ENCODE measurements around the gene TTC28. TPM values are rescaled to one million over a fixed set of nuclear protein-coding genes. Genes with fewer than 3 reads are reported as not detected.
A peak's percentile ranks its signal among the peaks of the same experiment; 100 is the strongest.

The TTC28 gene
- total RNA-seq, 1 experiment from 2014 or later = not detected

DNA sequence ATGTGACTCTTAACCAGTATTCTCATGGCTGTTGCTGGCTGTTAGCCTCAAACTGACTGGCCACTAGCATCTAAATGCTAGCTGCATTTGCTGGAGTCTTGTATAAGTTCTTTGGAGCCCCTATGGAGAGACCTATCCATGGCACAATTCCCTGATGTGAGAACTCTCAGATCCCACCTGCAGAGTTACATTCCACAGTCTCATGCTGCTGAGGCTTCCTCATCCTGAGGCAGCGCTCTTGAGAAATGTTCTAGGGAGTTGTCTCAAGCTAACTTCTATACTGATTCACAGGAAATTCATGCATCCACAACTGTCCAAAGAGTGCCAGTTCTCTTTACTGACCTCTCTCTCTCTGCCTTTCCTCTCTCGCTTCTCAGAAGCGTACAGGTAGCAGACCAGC lies 542.6 kb downstream of the TTC28 start:
- peaks cover 9% of the 10 kb centered on the region for H3K4me1 Mint-ChIP-seq (ENCODE audit: insufficient read depth, unreplicated experiment)
- peaks cover 14% of the 10 kb centered on the region for H3K27me3 Mint-ChIP-seq (ENCODE audit: insufficient read depth, unreplicated experiment)
- no peak overlapping the region for H3K4me3 Mint-ChIP-seq (ENCODE audit: unreplicated experiment)
- no TSS peak for BruUV-seq (replicated peaks)
- intact Hi-C loops (cut with micrococcal nuclease) = no loop called here
- no peak overlapping the region for H3K27ac Mint-ChIP-seq (ENCODE audit: low read depth, unreplicated experiment)
- ChIA-PET CTCF (interaction anchor here (0.6 kb wide), 1 partner anchor 39 kb away, joined by 3 read pairs; no protein-coding TSS in a partner anchor), POLR2A (no interaction called here)
- H3K9me3 Mint-ChIP-seq (ENCODE audit: unreplicated experiment) = no peaks in the 10 kb centered on the region
- DNase-seq (ENCODE audit: unreplicated experiment) = no peak
- H3K36me3 Mint-ChIP-seq (ENCODE audit: insufficient read depth, unreplicated experiment) = no peaks in the 10 kb centered on the region
- TF ChIP-seq CTCF (IDR thresholded peaks at IDR 0.05; ENCODE audit: unreplicated experiment) = no peak

GRCh38 chr22:28132466-28132865 lies 547.2 kb downstream of the TTC28 start:
- Mint-ChIP-seq H3K27me3 (ENCODE audit: insufficient read depth, unreplicated experiment) (peaks cover 28% of the 10 kb centered on the region), H3K27ac (ENCODE audit: low read depth, unreplicated experiment) (no peak overlapping the region), H3K4me1 (ENCODE audit: insufficient read depth, unreplicated experiment) (no peaks in the 10 kb centered on the region), H3K4me3 (ENCODE audit: unreplicated experiment) (no peak overlapping the region), H3K9me3 (ENCODE audit: unreplicated experiment) (no peaks in the 10 kb centered on the region), H3K36me3 (ENCODE audit: insufficient read depth, unreplicated experiment) (no peaks in the 10 kb centered on the region)
- no TSS peak for BruUV-seq (replicated peaks)
- POLR2A ChIA-PET = interaction anchor here (0.7 kb wide), 1 partner anchor 140 kb away, joined by 4 read pairs; no protein-coding TSS in a partner anchor
- DNase-seq (ENCODE audit: unreplicated experiment) = no peak
- intact Hi-C loops (cut with micrococcal nuclease) = no loop called here
- no peak for TF ChIP-seq CTCF (IDR thresholded peaks at IDR 0.05; ENCODE audit: unreplicated experiment)
- CTCF ChIA-PET = interaction anchor here (0.6 kb wide), 1 partner anchor 37 kb away, joined by 3 read pairs; no protein-coding TSS in a partner anchor

DNA sequence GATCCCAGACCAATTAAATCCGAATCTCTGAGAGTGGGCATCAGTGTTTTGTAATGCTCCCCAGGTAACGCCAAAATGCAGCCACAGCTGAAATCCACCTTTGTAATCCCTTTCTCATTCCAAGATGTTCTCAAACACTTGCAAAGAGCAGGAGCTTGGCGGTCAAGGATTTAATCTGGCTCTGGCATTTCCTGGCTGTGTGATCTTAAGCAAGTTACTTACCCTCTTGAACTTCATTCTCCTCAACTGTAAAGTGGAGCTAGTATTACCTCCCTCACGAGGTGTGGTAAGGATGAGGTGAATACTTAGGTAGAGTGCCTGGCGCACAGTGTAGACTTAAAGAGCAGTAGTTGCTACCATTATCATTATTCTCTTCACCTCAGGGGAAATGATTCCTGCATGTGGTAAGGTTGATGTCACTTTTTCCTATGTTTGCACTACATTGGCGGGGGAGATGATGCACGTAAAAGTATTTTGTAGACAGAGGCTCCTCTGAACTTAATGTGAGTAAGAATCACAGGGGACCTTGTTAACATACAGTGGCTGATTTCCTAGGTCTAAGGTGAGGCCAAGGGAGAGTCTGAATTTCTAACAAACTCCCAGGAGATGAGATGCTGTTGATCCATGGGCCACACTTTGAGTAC lies 550.2 kb downstream of the TTC28 start:
- DNase-seq (ENCODE audit: unreplicated experiment) = no peak
- no peaks in the 10 kb centered on the region for H3K9me3 Mint-ChIP-seq (ENCODE audit: unreplicated experiment)
- BruUV-seq (replicated peaks) = no TSS peak
- no peak overlapping the region for H3K27ac Mint-ChIP-seq (ENCODE audit: low read depth, unreplicated experiment)
- ChIA-PET CTCF (interaction anchor here (0.6 kb wide), 1 partner anchor 371 kb away, joined by 3 read pairs; no protein-coding TSS in a partner anchor), POLR2A (no interaction called here)
- H3K4me1 Mint-ChIP-seq (ENCODE audit: insufficient read depth, unreplicated experiment) = no peaks in the 10 kb centered on the region
- peaks cover 16% of the 10 kb centered on the region for H3K27me3 Mint-ChIP-seq (ENCODE audit: insufficient read depth, unreplicated experiment)
- H3K36me3 Mint-ChIP-seq (ENCODE audit: insufficient read depth, unreplicated experiment) = no peaks in the 10 kb centered on the region
- intact Hi-C loops (cut with micrococcal nuclease) = no loop called here
- no peak for TF ChIP-seq CTCF (IDR thresholded peaks at IDR 0.05; ENCODE audit: unreplicated experiment)
- H3K4me3 Mint-ChIP-seq (ENCODE audit: unreplicated experiment) = no peak overlapping the region

DNA sequence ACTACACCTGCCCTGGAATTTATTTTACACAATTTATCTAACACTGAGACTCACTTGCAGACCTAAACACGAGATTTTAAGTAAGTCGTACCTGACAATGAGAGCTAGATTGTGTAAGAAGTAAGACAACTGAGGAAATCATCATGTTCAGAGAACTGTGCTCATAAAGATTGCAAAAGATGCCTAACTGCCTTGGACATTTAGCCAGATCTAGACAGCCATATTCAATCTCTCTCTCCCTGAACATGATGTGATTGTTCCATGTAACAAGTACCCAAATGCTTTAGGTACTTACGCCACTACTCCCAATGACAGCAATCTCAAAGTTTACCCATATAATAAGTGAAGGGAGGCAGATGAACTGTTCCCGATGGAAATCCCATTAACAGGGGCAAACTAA lies 550.8 kb downstream of the TTC28 start:
- Mint-ChIP-seq H3K4me1 (ENCODE audit: insufficient read depth, unreplicated experiment) (no peaks in the 10 kb centered on the region), H3K9me3 (ENCODE audit: unreplicated experiment) (no peaks in the 10 kb centered on the region), H3K4me3 (ENCODE audit: unreplicated experiment) (no peak overlapping the region), H3K27me3 (ENCODE audit: insufficient read depth, unreplicated experiment) (peaks cover 16% of the 10 kb centered on the region), H3K36me3 (ENCODE audit: insufficient read depth, unreplicated experiment) (no peaks in the 10 kb centered on the region), H3K27ac (ENCODE audit: low read depth, unreplicated experiment) (no peak overlapping the region)
- POLR2A ChIA-PET = no interaction called here
- intact Hi-C loops (cut with micrococcal nuclease) = no loop called here
- CTCF ChIA-PET = interaction anchor here (1.5 kb wide), 1 partner anchor 701 kb away, joined by 3 read pairs; no protein-coding TSS in a partner anchor
- DNase-seq (ENCODE audit: unreplicated experiment) = peak; percentile 11
- TF ChIP-seq CTCF (IDR thresholded peaks at IDR 0.05; ENCODE audit: unreplicated experiment) = no peak
- BruUV-seq (replicated peaks) = no TSS peak
